NOMO-1 treated with DMSO at 0.1 percent for 48 hours (cell line): Measurements from ENCODE around the gene ZHX3.
"Not testable (repeated sequence)": the region's sequence is repeated elsewhere in the genome, so short reads cannot be mapped to it uniquely, and the experiment has no call there.

Source experiments
- DNase-seq: peaks from one replicate; lab custom pipeline; 2025; ENCODE audit not compliant: unreplicated experiment; lab: John Stamatoyannopoulos, UW

ZHX3 gene

GRCh38 chr20:41334036-41334435, 16.5 kb upstream of the ZHX3 start:
- no peak for DNase-seq

GRCh38 chr20:41331731-41332130, 14.2 kb upstream of the ZHX3 start:
- DNase-seq = no peak

- DNase-seq = no peak
These were observed 13.4 kb upstream of the ZHX3 start for GRCh38 chr20:41330941-41331340.

- DNase-seq = no peak
These were observed 12.8 kb upstream of the ZHX3 start for GRCh38 chr20:41330343-41330720.

- peak; percentile 88 for DNase-seq
These were observed 12.2 kb upstream of the ZHX3 start for GRCh38 chr20:41329435-41330342.

GRCh38 chr20:41327178-41327577, 9.6 kb upstream of the ZHX3 start:
- DNase-seq = no peak

- DNase-seq = peak; percentile 19
These were observed 3.4 kb upstream of the ZHX3 start for GRCh38 chr20:41320976-41321375.

- DNase-seq = no peak
These were observed 2.9 kb upstream of the ZHX3 start for GRCh38 chr20:41320441-41320840.

- DNase-seq = no peak
These were observed 729 bp upstream of the ZHX3 start for GRCh38 chr20:41318271-41318649.

- DNase-seq = peak; percentile 39
These were observed 657 bp downstream of the ZHX3 start for GRCh38 chr20:41316602-41317545.

GRCh38 chr20:41316051-41316450, 1.5 kb downstream of the ZHX3 start:
- no peak for DNase-seq

GRCh38 chr20:41314386-41314785, 3.1 kb downstream of the ZHX3 start:
- no peak for DNase-seq

GRCh38 chr20:41312009-41312408, 5.5 kb downstream of the ZHX3 start:
- DNase-seq = not testable (repeated sequence)

- peak; percentile 5 for DNase-seq
These were observed 7.7 kb downstream of the ZHX3 start for GRCh38 chr20:41309817-41310216.

- DNase-seq = peak; percentile 67
These were observed 8.7 kb downstream of the ZHX3 start for GRCh38 chr20:41308726-41309413.

GRCh38 chr20:41308290-41308711, 9.2 kb downstream of the ZHX3 start:
- peak; percentile 16 for DNase-seq

GRCh38 chr20:41307021-41307420, 10.5 kb downstream of the ZHX3 start:
- DNase-seq = no peak

GRCh38 chr20:41306061-41306727, 11.3 kb downstream of the ZHX3 start:
- peak; percentile 8 for DNase-seq

GRCh38 chr20:41304424-41305079, 13.0 kb downstream of the ZHX3 start:
- no peak for DNase-seq

- DNase-seq = peak; percentile 46
These were observed 13.5 kb downstream of the ZHX3 start for GRCh38 chr20:41304002-41304401.
